ENCODE measurements around the gene HHAT. TPM values are rescaled to one million over a fixed set of nuclear protein-coding genes. Genes with fewer than 3 reads are reported as not detected.

The HHAT gene
- total RNA-seq, 1 donor from 2014 or later, result 11.4 TPM

- Histone ChIP-seq H3K79me2 (ENCODE audit: insufficient read depth, low read length) (no peaks in the 10 kb centered on the region), H3K4me2 (ENCODE audit: low read length) (no peak overlapping the region)
These were observed 56.5 kb downstream of the HHAT start for GRCh38 chr1:210385228-210385627.

GRCh38 chr1:210394281-210394821, 65.6 kb downstream of the HHAT start:
- Histone ChIP-seq H3K4me3 (ENCODE audit: insufficient read depth, low read depth, low read length) (no peak overlapping the region), H3K9me3 (ENCODE audit: insufficient read depth, low read depth, low read length) (no peaks in the 10 kb centered on the region), H3K9ac (ENCODE audit: low read length) (peak overlapping the region; percentile 32), H3K4me1 (ENCODE audit: insufficient read depth, low read length) (peaks cover 21% of the 10 kb centered on the region), H3K36me3 (ENCODE audit: insufficient read depth, low read length) (no peaks in the 10 kb centered on the region), H3K27ac (ENCODE audit: low read depth, low read length) (peak overlapping the region; percentile 72), H3K4me2 (ENCODE audit: low read length) (peak overlapping the region; percentile 31), H3K27me3 (ENCODE audit: insufficient read depth, low read length) (peaks cover 2% of the 10 kb centered on the region), H3K79me2 (ENCODE audit: insufficient read depth, low read length) (no peaks in the 10 kb centered on the region), H2AFZ (ENCODE audit: low read depth, low read length) (no peak overlapping the region), H4K20me1 (ENCODE audit: insufficient read depth, low read length) (no peaks in the 10 kb centered on the region)
- H3K9me3 Mint-ChIP-seq (ENCODE audit: unreplicated experiment), result peaks cover 2% of the 10 kb centered on the region
- H3K4me3 Mint-ChIP-seq (ENCODE audit: unreplicated experiment), result no peak overlapping the region
- H3K27ac Mint-ChIP-seq (ENCODE audit: unreplicated experiment), result peak overlapping the region; percentile 59
- H3K36me3 Mint-ChIP-seq (ENCODE audit: low read depth, unreplicated experiment), result peaks cover 4% of the 10 kb centered on the region
- TF ChIP-seq EZH2 (IDR thresholded peaks at IDR 0.05; ENCODE audit: insufficient read depth, low read length) (no peak), CTCF (IDR thresholded peaks at IDR 0.05; ENCODE audit: insufficient read depth, low read depth, low read length) (no peak)
- DNase-seq (ENCODE audit: low read depth) (peak; percentile 87), FAIRE-seq (no peak)
- peaks cover 41% of the 10 kb centered on the region for H3K4me1 Mint-ChIP-seq (ENCODE audit: low read depth, unreplicated experiment)
- no peaks in the 10 kb centered on the region for H3K27me3 Mint-ChIP-seq (ENCODE audit: low read depth, unreplicated experiment)

More at GRCh38 chr1:210385228-210385627, 56.5 kb downstream of the HHAT start:
- FAIRE-seq (no peak), DNase-seq (ENCODE audit: low read depth) (no peak)
- peaks cover 5% of the 10 kb centered on the region for H3K36me3 Mint-ChIP-seq (ENCODE audit: low read depth, unreplicated experiment)
- Histone ChIP-seq H3K9me3 (ENCODE audit: insufficient read depth, low read depth, low read length) (no peaks in the 10 kb centered on the region), H3K36me3 (ENCODE audit: insufficient read depth, low read length) (no peaks in the 10 kb centered on the region), H3K27me3 (ENCODE audit: insufficient read depth, low read length) (no peaks in the 10 kb centered on the region), H4K20me1 (ENCODE audit: insufficient read depth, low read length) (no peaks in the 10 kb centered on the region), H3K4me3 (ENCODE audit: insufficient read depth, low read depth, low read length) (no peak overlapping the region), H3K27ac (ENCODE audit: low read depth, low read length) (no peak overlapping the region), H2AFZ (ENCODE audit: low read depth, low read length) (no peak overlapping the region), H3K9ac (ENCODE audit: low read length) (no peak overlapping the region), H3K4me1 (ENCODE audit: insufficient read depth, low read length) (peaks cover 16% of the 10 kb centered on the region)
- H3K9me3 Mint-ChIP-seq (ENCODE audit: unreplicated experiment), result peaks cover 2% of the 10 kb centered on the region
- H3K27ac Mint-ChIP-seq (ENCODE audit: unreplicated experiment), result no peak overlapping the region
- no peak overlapping the region for H3K4me3 Mint-ChIP-seq (ENCODE audit: unreplicated experiment)
- H3K4me1 Mint-ChIP-seq (ENCODE audit: low read depth, unreplicated experiment), result peaks cover 16% of the 10 kb centered on the region
- no peaks in the 10 kb centered on the region for H3K27me3 Mint-ChIP-seq (ENCODE audit: low read depth, unreplicated experiment)
- TF ChIP-seq CTCF (IDR thresholded peaks at IDR 0.05; ENCODE audit: insufficient read depth, low read depth, low read length), result no peak
- no peak for TF ChIP-seq EZH2 (IDR thresholded peaks at IDR 0.05; ENCODE audit: insufficient read depth, low read length)

GRCh38 chr1:210396541-210396940, 67.8 kb downstream of the HHAT start:
- Histone ChIP-seq H3K4me2 (ENCODE audit: low read length) (no peak overlapping the region), H3K9me3 (ENCODE audit: insufficient read depth, low read depth, low read length) (no peaks in the 10 kb centered on the region), H3K27ac (ENCODE audit: low read depth, low read length) (no peak overlapping the region), H2AFZ (ENCODE audit: low read depth, low read length) (no peak overlapping the region), H3K4me3 (ENCODE audit: insufficient read depth, low read depth, low read length) (no peak overlapping the region), H3K36me3 (ENCODE audit: insufficient read depth, low read length) (no peaks in the 10 kb centered on the region), H3K79me2 (ENCODE audit: insufficient read depth, low read length) (no peaks in the 10 kb centered on the region), H3K4me1 (ENCODE audit: insufficient read depth, low read length) (peaks cover 25% of the 10 kb centered on the region), H3K27me3 (ENCODE audit: insufficient read depth, low read length) (peaks cover 2% of the 10 kb centered on the region), H4K20me1 (ENCODE audit: insufficient read depth, low read length) (no peaks in the 10 kb centered on the region), H3K9ac (ENCODE audit: low read length) (no peak overlapping the region)
- DNase-seq (ENCODE audit: low read depth), result no peak
- H3K36me3 Mint-ChIP-seq (ENCODE audit: low read depth, unreplicated experiment), result peaks cover 2% of the 10 kb centered on the region
- H3K9me3 Mint-ChIP-seq (ENCODE audit: unreplicated experiment), result no peaks in the 10 kb centered on the region
- no peak for FAIRE-seq
- H3K27me3 Mint-ChIP-seq (ENCODE audit: low read depth, unreplicated experiment), result no peaks in the 10 kb centered on the region
- TF ChIP-seq CTCF (IDR thresholded peaks at IDR 0.05; ENCODE audit: insufficient read depth, low read depth, low read length) (no peak), EZH2 (IDR thresholded peaks at IDR 0.05; ENCODE audit: insufficient read depth, low read length) (no peak)
- no peak overlapping the region for H3K27ac Mint-ChIP-seq (ENCODE audit: unreplicated experiment)
- H3K4me3 Mint-ChIP-seq (ENCODE audit: unreplicated experiment), result no peak overlapping the region
- H3K4me1 Mint-ChIP-seq (ENCODE audit: low read depth, unreplicated experiment), result peaks cover 48% of the 10 kb centered on the region
